HG02884 (cell line): ENCODE results near the gene VGLL4.

Source experiments
- ATAC-seq: cut with Tn5 transposase; IDR thresholded peaks from one replicate; pipeline ENCODE4 v1.9.1; 2021; ENCODE audit warnings: mild to moderate bottlenecking, moderate library complexity; ENCODE audit not compliant: unreplicated experiment

VGLL4 gene

DNA sequence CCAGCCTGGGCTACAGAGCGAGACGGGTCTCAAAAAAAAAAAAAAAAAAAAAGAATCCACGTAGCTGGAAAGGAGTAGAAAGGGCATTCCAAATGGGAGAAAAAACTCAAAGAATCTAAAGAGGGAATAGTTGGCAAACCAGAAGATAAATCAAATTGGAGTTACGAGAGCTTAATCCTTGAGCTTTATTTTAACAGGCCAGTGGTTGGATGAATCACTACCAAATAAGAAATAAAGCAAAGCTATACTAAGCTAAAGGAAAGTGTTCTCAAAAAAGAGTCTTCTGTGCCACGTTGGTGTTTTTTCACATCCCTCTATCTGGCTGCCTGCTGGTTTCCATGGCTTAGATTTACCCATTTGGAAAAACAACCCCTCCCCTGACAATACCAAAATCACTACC lies 14.0 kb downstream of the VGLL4 start:
- ATAC-seq: no peak

GRCh38 chr3:11627612-11628011 lies 16.1 kb downstream of the VGLL4 start:
- no peak for ATAC-seq

GRCh38 chr3:11626084-11626463 lies 17.6 kb downstream of the VGLL4 start:
- peak; percentile 67 for ATAC-seq

- no peak for ATAC-seq
Observed at GRCh38 chr3:11625376-11626083, 18.2 kb downstream of the VGLL4 start.

- no peak for ATAC-seq
Observed at GRCh38 chr3:11624704-11625375, 18.9 kb downstream of the VGLL4 start.

DNA sequence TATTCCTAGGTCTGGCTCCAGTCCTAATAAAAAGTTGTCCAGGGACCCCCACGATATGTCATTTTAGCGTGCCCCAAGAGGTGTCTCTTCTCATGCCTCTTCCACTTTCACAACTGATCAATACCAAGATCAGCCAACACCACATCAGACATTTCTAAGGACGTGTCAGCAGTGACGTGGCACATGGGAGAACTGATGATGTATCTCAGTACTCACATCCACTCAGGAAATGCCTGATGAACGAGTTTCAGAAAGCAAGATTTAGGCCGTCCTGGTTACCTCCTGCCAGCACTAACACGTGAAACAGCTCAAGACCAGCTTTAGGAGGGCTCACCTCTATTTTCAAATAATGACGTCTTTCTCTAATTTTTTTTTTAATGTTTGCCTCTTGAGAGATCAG lies 19.6 kb downstream of the VGLL4 start:
- no peak for ATAC-seq

GRCh38 chr3:11622586-11623550 lies 20.8 kb downstream of the VGLL4 start:
- no peak for ATAC-seq

DNA sequence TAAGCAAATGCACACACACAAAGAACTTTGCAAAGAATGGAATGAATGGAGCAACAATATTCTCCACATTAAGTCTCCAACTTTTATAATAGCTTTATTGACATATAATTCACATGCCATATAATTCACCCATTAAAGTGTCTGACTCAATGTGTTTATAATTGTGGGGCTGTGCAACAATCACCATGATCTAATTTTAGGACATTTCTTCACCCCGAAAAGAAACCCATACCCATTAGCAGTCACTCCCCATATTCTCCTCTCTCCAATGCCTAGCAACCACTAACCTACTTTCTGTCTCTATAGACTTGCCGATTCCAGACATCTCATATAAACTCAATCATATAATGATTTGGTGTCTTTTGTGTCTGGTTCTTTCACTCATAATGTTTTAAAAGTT lies 22.6 kb downstream of the VGLL4 start:
- ATAC-seq: no peak

GRCh38 chr3:11619946-11620652 lies 23.6 kb downstream of the VGLL4 start:
- no peak for ATAC-seq

- no peak for ATAC-seq
Observed at GRCh38 chr3:11619461-11619860, 24.3 kb downstream of the VGLL4 start.

- no peak for ATAC-seq
Observed at GRCh38 chr3:11618904-11619303, 24.8 kb downstream of the VGLL4 start.

DNA sequence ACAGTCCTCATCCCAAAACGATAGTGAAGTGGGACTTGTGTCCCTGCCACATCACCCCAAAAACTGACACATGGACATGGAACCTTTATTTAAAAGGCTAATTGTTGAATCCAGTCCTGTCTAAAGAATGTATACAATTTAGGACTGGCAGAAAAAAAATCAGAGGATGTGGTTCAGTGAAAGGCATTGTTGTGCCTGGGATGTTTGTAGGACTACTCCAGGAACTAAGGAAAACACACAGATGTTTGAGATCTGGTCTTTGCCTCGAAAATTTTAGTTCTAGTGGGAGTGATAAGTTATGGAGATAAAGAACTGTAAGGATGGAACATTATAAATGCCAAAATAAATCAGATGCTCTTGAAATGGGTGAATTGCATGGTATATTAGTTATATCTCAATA lies 27.2 kb downstream of the VGLL4 start:
- ATAC-seq: no peak

- ATAC-seq: no peak
Observed at GRCh38 chr3:11613851-11614487, 29.7 kb downstream of the VGLL4 start.

GRCh38 chr3:11613319-11613718 lies 30.4 kb downstream of the VGLL4 start:
- no peak for ATAC-seq

DNA sequence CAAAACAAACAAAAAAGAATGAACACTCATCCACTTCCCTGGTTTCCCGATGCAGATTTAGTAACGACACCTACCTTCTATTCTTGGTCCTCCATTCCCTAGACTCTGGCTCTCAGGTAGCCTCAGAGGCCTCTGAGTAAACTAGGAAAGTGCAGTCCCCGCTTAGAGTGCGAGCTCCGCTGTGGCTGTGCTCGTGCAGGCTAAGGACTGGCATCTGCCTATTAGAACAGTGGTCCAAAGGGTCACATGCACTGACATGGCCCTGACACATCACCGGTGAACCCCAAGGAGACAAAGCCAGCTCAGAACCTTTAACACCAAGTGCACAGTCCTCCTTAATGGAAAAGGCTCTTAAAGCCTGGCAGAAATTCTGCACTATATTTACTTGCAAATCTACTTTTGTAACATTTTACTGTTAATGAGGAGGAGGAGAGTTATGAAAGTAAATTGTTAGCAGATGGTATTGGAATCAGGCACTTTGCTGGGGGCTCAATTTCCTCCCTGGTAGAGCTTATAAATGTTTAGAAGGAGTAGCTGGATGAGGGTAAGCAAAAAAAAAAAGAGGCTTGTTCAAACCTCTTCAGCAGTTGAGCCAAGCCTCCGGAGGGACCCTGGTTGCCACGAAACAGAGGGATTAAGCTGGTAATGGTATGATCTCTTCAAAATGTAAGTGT lies 31.1 kb downstream of the VGLL4 start:
- ATAC-seq: no peak

GRCh38 chr3:11611341-11611799 lies 32.3 kb downstream of the VGLL4 start:
- no peak for ATAC-seq

GRCh38 chr3:11610700-11611275 lies 32.9 kb downstream of the VGLL4 start:
- no peak for ATAC-seq

GRCh38 chr3:11610044-11610671 lies 33.6 kb downstream of the VGLL4 start:
- ATAC-seq: no peak

GRCh38 chr3:11609481-11609880 lies 34.2 kb downstream of the VGLL4 start:
- ATAC-seq: no peak
